Esophagus muscularis mucosa (tissue), 4 donors: ENCODE data around the gene SNX9.

ENCODE experiments used
- EP300 ChIP-seq: sonication (generic); formaldehyde crosslinking; IDR thresholded peaks from one replicate; pipeline ENCODE4 v1.6.1; 2017; ENCODE audit warnings: antibody characterized with exemption
- POLR2A ChIP-seq: fragments of 450-650 bp; IDR thresholded peaks from one replicate; pipeline ENCODE4 v1.6.1; 2017; ENCODE audit warnings: antibody characterized with exemption, moderate library complexity, mild to moderate bottlenecking, low read depth
- POLR2AphosphoS5 ChIP-seq, 2 donors: sonication (generic); formaldehyde crosslinking; IDR thresholded peaks; one replicate each; pipeline ENCODE4 v1.6.1; 2017; ENCODE audit warnings: antibody characterized with exemption in 2 of 2
- TF ChIP-seq, protein P1 (sequence below), 3 experiments: fragments of 200-600 bp in 2 of 3; fragments of 450-650 bp in 1 of 3; sonication (generic) in 2 of 3; IDR thresholded peaks; one replicate each; pipeline ENCODE4 v1.5.1; 2017 to 2019; ENCODE audit warnings: antibody characterized with exemption in 3 of 3, mild to moderate bottlenecking in 2 of 3, moderate library complexity in 1 of 3

DNA sequence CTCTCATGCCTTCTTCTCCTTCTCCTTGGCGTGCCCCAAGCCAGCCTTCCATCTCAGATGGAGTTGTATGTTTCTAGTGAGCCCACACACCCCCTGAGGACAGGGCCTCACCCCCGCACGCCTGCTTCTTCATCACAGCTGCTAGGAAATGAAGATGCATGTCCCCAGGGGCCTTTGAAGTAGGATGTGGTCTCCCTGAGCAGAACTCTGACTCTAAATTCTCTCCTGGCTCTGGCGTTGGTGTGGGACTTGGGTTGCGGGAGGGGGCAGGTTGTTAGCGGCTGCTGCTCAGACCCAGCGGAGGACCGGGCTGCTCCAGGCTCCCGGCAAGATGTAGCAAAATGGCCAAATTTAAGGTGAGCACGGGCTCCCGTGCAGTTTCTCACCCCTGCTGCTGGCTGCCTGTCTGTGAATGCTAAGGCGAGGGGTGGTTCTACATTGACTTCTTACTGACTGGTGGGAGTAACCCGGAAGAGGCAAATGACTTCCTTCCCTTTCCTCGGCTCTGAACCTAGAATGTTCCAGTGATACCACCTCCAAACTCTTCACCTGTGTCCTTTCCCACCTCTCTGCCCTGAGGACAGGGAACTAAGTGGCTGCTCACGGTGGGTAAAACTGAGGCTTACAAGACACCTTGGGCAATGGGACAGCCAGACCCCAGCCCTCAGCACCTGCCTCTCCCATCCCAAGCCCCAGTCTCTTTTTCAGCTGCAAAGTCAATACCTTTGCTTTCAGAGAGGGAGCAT lies 167.4 kb downstream of the SNX9 start:
- TF ChIP-seq POLR2A (no peak), POLR2AphosphoS5 (IDR thresholded peaks at IDR 0.05) (no peak), EP300 (no peak)
- TF ChIP-seq, protein P1, sequence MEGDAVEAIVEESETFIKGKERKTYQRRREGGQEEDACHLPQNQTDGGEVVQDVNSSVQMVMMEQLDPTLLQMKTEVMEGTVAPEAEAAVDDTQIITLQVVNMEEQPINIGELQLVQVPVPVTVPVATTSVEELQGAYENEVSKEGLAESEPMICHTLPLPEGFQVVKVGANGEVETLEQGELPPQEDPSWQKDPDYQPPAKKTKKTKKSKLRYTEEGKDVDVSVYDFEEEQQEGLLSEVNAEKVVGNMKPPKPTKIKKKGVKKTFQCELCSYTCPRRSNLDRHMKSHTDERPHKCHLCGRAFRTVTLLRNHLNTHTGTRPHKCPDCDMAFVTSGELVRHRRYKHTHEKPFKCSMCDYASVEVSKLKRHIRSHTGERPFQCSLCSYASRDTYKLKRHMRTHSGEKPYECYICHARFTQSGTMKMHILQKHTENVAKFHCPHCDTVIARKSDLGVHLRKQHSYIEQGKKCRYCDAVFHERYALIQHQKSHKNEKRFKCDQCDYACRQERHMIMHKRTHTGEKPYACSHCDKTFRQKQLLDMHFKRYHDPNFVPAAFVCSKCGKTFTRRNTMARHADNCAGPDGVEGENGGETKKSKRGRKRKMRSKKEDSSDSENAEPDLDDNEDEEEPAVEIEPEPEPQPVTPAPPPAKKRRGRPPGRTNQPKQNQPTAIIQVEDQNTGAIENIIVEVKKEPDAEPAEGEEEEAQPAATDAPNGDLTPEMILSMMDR (IDR thresholded peaks at IDR 0.05) = no peak
